Fibroblast of pulmonary artery (primary cell): ENCODE data around the gene GPATCH3.
"Not testable (repeated sequence)": the region's sequence is repeated elsewhere in the genome, so short reads cannot be mapped to it uniquely, and the experiment has no call there.

Experiments used
- DNase-seq: peaks from one replicate; pipeline ENCODE4 v3.0.0-alpha.2; 2010; ENCODE audit warnings: low read depth
- H3K4me3 ChIP-seq: replicated peaks from 2 replicates; pipeline ENCODE4 v1.5.1; 2011; ENCODE audit warnings: low read depth, mild to moderate bottlenecking, control low read depth, low read length, moderate library complexity
- TF ChIP-seq, protein P1 (sequence below): IDR thresholded peaks from 2 replicates; pipeline ENCODE4 v1.5.1; 2011; ENCODE audit warnings: mild to moderate bottlenecking, control low read depth, low read length, inconsistent platforms; ENCODE audit errors: missing control alignments

GPATCH3 gene

DNA sequence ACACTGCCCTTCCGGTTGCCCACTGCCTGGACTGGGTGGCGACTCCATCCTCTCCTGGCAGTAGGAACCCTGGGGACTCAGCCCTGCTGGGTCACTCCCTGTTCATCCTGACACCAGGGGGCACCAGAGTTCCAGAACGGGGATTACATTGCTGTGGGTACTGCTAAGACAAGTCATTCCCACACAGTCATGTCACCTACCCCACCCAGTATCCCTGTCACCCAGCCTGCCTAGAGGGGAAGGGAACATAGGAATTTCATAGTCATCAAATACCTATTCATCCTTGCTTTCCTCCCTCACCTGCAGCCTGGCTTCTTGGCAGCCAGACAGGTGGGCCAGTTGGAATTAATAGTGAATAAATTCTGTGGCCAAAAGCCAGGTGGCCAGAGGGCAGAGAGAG lies 47.1 kb downstream of the GPATCH3 start:
- no peak overlapping the region for H3K4me3 ChIP-seq
- DNase-seq, result peak; percentile 82
- TF ChIP-seq, protein P1, sequence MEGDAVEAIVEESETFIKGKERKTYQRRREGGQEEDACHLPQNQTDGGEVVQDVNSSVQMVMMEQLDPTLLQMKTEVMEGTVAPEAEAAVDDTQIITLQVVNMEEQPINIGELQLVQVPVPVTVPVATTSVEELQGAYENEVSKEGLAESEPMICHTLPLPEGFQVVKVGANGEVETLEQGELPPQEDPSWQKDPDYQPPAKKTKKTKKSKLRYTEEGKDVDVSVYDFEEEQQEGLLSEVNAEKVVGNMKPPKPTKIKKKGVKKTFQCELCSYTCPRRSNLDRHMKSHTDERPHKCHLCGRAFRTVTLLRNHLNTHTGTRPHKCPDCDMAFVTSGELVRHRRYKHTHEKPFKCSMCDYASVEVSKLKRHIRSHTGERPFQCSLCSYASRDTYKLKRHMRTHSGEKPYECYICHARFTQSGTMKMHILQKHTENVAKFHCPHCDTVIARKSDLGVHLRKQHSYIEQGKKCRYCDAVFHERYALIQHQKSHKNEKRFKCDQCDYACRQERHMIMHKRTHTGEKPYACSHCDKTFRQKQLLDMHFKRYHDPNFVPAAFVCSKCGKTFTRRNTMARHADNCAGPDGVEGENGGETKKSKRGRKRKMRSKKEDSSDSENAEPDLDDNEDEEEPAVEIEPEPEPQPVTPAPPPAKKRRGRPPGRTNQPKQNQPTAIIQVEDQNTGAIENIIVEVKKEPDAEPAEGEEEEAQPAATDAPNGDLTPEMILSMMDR, result peak; percentile 91

DNA sequence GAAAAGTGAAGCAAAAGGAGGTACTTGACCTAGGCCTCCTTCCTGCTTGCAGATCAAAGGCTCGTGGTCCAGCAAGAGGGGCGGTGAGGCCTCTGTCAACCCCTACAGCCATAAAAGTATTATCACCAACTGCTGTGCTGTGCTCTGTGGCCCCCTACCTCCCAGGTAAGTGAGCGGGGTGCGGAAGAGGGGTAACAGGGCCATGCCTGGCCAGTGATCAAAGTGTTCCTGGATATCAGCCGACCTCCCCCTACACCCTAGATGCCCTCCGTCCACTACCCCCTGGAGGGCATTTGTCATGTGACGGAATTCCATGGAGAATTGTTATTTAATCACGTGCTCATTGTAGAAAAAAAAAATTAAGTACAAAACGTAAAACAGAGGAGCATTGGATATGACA lies 47.6 kb downstream of the GPATCH3 start:
- H3K4me3 ChIP-seq, result no peak overlapping the region
- DNase-seq, result no peak
- TF ChIP-seq, protein P1, result no peak

DNA sequence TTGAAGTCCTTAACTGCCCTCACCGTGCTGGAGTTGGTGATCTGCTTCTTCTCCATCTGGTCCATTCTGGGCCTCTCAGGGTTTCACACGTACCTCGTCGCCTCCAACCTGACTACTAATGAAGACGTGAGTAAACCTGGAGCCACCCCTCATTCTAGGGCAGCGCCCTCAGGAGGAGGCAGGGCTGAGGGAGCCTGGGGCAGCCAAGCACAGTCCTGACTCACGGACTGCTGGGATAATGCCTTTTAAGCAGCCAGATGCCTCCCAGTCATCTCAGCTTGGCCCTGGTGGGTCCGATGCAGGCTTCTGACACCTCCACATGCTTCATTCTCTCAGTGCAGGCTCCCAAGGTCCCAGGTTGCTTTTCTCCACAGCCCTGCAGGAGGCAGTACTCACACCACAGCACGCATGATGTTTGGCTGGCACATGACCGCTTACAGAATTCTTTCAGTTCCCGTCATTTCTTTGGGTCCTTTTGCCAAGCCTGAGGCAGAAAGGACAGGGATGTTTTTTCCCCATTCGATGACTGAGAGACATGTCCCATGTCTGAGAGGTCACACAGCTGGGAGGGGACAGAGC lies 49.1 kb downstream of the GPATCH3 start:
- TF ChIP-seq, protein P1, result peak; percentile 12
- H3K4me3 ChIP-seq, result no peak overlapping the region
- DNase-seq, result no peak

DNA sequence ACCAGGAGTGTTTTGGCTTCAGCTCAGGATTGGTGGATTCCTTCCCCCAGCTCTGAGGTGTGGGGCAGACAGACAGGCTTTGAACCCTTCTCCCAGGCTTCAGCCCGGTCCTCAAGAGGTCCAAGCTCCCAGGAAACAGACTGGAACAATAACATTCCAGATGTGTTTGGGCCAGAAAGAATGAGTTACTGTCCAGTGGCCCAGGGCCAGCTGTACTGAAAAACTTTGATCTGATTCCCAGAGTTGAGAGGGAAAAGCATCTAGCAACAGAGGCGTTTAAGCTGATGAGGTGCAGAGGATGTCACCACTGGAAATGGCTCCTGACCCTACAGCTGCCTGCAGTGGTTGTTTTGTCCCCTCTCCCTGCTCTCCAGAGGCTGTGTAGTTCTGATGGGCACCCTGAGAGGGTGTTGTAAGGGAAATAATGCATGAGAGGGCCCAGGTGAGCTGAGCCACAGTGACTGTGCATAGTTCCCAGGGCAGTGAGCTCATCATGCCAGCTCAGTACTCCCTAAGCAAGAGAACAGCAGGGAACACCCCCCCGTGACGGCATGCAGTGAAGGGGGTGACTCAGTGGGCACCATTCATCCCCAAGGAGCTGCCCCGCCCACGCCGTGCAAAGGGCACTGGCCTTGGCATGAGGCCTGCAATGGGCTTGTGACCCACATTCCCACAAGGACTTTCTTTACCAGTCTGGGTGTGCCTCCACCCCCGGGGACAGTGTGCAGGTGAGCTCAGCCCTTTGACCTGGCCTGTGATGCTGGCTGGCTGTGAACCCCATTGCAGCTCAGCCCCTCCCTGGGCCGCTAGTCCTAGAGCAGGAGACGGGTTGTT lies 51.1 kb downstream of the GPATCH3 start:
- H3K4me3 ChIP-seq, result no peak overlapping the region
- DNase-seq, result peak; percentile 71
- TF ChIP-seq, protein P1, result no peak

DNA sequence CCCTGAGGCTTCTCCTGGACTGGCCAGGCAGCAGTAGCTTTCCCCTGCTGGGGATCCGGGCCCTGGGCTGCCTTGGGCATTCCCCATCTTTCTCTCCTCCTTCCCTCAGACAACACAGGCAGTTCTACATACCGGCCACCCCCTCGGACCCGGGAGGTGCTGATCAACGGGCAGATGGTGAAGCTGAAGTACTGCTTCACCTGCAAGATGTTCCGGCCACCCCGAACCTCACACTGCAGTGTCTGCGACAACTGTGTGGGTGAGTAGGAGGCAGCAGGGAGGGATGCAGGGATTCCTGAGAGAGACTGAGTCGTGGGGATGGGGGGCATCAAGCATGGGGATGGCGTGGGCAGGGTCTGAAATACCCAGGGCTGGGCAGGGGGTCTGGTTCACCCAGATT lies 51.8 kb downstream of the GPATCH3 start:
- TF ChIP-seq, protein P1, result no peak
- H3K4me3 ChIP-seq, result no peak overlapping the region
- DNase-seq, result no peak

DNA sequence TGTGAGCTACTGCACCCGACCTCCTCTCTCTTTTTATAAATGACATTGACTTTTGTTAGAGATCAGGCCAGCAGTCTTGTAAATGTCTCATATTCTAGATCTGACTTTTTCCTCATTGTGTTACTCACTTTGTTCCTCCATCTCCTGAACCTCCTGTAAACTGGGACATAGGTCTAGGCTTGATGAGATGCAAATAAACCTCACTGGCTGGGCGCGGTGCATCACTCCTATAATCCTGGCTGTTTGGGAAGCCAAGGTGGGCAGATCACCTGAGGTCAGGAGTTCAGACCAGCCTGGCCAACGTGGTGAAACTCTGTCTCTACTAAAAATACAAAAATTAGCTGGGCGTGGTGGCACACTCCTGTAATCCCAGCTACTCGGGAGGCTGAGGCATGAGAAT lies 52.4 kb downstream of the GPATCH3 start:
- DNase-seq, H3K4me3 ChIP-seq: not testable (repeated sequence)

DNA sequence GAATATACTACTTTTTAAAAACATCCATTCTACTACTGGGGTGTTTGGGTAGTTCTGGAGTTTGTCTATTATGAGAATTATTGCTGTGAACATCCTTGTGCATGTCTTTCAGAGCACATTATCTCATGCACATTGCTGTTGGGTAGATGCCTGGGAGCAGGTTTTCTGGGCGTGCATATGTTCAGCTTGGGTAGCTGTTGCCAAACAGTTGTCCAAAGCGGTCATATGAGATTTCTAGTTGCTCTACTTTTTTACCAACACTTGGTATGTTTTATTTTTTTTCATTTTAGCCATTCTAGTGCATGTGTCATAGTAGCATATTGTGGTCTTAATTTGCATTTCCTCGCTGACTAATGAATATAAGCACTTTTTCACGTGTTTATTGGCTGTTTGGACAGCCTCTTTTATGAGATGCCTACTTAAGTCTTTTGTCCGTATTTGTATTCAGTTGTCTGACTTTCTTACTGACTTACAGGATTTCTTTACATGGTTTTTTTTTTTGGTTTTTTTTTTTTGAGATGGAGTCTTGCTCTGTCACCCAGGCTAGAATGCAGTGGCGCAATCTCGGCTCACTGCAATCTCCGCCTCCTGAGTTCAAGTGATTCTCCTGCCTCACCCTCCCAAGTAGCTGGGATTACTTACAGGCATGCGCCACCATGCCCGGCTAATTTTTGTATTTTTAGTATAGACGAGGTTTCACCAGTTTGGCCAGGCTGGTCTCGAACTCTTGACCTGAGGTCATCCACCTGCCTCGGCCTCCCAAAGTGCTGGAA lies 55.7 kb downstream of the GPATCH3 start:
- DNase-seq, result no peak
- TF ChIP-seq, protein P1, result no peak
- no peak overlapping the region for H3K4me3 ChIP-seq
